Testis (tissue), 2 donors: Measurements from ENCODE around the gene RFC3.

ENCODE experiments used
- POLR2A ChIP-seq: fragments of 450-650 bp; IDR thresholded peaks from one replicate; pipeline ENCODE4 v1.6.1; 2017; ENCODE audit warnings: antibody characterized with exemption, mild to moderate bottlenecking, moderate library complexity
- TF ChIP-seq, protein P1 (sequence below), 3 experiments: fragments of 450-650 bp in 2 of 3; fragments of 200-600 bp in 1 of 3; sonication (generic) in 1 of 3; IDR thresholded peaks; one replicate each; pipeline ENCODE4 v1.5.1; 2016 to 2019; ENCODE audit warnings: antibody characterized with exemption in 3 of 3, mild to moderate bottlenecking in 2 of 3, moderate library complexity in 1 of 3

DNA sequence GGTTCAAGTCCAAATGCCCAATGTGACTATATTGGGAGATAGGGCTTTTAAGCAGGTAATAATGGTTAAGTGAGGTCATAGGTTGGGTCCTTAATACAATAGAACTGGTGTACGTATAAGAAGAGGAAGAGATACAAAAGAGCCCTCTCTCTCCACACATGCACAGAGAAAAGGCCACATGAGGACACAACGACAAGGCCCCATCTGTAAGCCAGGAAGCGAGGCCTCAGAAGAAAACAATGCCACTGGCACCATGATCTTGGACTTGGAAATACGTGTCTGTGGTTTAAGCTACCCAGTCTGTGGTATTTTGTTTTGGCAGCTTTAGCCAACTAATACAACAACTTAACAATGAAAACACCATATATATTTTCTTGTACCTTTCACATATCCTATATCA, 23.4 kb upstream of the RFC3 start:
- TF ChIP-seq, protein P1, sequence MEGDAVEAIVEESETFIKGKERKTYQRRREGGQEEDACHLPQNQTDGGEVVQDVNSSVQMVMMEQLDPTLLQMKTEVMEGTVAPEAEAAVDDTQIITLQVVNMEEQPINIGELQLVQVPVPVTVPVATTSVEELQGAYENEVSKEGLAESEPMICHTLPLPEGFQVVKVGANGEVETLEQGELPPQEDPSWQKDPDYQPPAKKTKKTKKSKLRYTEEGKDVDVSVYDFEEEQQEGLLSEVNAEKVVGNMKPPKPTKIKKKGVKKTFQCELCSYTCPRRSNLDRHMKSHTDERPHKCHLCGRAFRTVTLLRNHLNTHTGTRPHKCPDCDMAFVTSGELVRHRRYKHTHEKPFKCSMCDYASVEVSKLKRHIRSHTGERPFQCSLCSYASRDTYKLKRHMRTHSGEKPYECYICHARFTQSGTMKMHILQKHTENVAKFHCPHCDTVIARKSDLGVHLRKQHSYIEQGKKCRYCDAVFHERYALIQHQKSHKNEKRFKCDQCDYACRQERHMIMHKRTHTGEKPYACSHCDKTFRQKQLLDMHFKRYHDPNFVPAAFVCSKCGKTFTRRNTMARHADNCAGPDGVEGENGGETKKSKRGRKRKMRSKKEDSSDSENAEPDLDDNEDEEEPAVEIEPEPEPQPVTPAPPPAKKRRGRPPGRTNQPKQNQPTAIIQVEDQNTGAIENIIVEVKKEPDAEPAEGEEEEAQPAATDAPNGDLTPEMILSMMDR (IDR thresholded peaks at IDR 0.05): no peak
- no peak for TF ChIP-seq POLR2A
